Mucosa of gallbladder (tissue), 1 donor: ENCODE data around the gene TRMT5. TPM values are rescaled to one million over a fixed set of nuclear protein-coding genes. Genes with fewer than 3 reads are reported as not detected.

Source experiments
- DNase-seq: peaks from one replicate; pipeline ENCODE4 v3.0.0-alpha.2; 2020; ENCODE audit warnings: low spot score
- total RNA-seq: library from RNA; stranded (reverse); gene quantifications from one replicate; pipeline ENCODE4 v1.2.1, GENCODE V29; 2021
- donor health status: DM: no; HTN: no; CAD: no.

The TRMT5 gene
- total RNA-seq, 1 donor from 2014 or later = 8.9 TPM

- DNase-seq = no peak
These were observed 15.5 kb downstream of the TRMT5 start for GRCh38 chr14:60965402-60965801.

DNA sequence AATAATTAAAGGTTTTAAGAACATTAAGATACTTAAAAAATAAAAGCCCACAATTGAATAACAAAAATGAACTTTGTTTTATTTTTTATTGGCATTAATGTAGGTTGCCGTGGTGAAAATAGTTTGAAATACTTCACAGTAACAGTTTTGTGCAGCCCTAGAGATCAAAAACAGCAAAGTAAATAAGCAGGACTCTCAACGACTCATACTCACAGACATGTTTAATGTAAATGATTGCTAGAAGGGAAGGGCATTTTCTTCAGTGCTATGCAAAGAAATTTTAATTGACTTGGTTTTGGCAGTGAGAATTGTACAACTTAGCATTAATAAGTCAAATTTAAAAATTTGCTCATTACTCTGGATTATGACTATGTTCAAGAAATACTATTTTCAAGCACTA is 16.0 kb downstream of the TRMT5 start:
- no peak for DNase-seq

GRCh38 chr14:60963761-60964160 is 17.1 kb downstream of the TRMT5 start:
- DNase-seq = no peak

GRCh38 chr14:60958146-60958545 is 22.7 kb downstream of the TRMT5 start:
- no peak for DNase-seq

GRCh38 chr14:60956632-60957031 is 24.2 kb downstream of the TRMT5 start:
- no peak for DNase-seq

DNA sequence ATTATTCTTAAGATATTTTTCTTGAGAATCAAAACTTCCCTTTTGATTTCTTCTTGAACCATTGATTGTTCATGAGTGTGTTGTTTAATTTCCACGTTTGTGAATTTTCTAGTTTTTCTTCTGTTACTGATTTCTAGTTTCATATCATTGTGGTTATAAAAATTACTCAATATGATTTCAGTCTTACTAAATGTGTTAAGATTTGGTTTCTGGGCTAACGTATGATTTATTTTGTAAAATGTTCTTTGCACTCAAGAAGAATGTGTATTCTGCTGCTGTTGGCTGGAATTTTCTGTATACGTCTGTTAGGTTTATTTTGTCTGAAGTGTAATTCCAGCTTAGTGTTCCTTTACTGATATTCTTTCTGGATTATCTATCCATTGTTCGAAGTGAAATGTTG is 24.7 kb downstream of the TRMT5 start:
- DNase-seq = no peak

- DNase-seq = no peak
These were observed 29.0 kb downstream of the TRMT5 start for GRCh38 chr14:60951776-60952435.

DNA sequence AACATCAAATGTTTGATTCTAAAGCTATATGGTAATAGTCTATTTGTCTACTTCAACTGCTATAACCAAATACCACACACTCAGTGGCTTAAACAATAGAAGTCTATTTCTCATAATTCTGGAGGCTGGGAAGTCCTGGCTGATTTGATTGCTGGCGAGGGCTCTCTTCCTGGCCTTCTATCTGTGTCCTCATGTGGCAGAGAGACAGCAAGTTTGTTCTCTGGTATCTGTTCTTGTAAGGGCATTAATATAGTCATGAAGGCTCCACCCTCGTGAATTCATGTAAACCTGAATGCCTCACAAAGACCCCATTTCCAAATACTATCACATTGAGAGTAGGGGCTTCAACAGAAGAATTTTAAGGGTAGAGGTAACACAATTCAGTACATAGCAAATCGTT is 34.1 kb downstream of the TRMT5 start:
- no peak for DNase-seq

GRCh38 chr14:60945984-60946383 is 34.9 kb downstream of the TRMT5 start:
- DNase-seq = no peak

- no peak for DNase-seq
These were observed 36.7 kb downstream of the TRMT5 start for GRCh38 chr14:60944204-60944603.

DNA sequence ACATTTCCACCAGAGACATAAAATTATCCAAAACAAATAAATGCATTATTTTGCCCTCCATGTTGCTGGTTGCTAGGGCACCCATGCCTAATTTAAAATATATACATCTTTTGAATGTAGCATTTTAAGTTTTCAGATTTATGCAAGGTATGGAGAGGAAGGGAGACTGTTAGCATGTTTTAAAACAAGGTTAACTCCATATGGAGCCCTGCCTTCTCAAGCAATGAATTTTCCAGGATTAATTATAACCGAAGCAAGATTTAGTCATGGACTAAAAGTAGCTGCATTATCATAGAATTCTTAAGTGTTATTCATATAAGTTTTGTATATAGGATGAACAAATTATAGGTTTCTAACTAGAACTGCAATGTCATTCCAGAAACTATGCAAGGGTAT is 37.2 kb downstream of the TRMT5 start:
- DNase-seq = no peak

DNA sequence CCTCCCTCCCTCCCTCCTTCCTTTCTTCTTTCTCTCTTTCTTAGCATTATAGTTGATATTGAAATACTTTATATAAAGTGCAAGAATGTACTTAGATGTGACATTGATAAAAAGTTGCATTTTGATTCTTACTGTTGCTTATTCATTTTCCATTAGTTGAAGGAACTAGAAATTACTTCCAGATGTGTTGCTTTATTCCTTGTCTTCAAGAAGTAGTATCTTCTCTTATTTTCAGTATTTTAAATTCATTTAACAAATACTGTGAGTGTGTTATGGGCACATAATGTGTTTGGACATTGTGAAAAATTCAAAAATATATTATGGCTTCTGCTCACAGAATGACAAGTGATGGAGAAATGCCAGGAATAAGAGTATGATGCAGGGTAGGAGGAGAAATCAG is 45.6 kb downstream of the TRMT5 start:
- DNase-seq = no peak

DNA sequence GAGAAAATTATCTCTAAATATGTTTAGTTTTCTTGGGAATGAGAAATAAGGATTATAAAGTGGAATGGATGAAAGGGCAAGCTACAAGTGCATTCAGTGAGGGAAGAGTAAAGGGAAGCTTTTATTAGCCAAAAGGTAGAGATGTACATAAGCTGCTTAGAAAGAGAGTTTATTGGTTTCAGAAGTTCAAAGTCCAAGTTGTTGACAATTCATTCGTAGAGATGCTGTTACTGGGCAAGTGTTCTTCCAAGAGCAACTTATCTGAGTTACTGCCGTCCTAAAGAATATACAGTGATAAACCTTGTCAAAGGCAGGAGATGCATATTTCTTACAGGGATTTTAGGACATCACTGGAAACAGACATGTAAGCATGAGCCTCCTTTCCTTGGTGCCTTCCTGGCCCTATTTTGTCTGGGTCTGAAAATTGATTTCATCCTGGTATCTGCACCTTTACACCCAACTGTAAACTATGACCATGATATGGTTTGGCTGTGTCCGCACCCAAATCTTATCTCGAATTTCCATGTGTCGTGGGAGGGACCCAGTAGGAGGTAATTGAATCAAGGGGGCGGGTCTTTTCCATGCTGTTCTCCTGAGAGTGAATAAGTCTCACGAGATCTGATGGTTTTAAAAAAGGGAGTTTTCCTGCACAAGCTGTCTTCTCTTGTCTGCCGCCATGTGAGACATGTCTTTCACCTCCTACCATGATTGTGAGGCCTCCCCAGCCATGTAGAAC is 46.8 kb downstream of the TRMT5 start:
- DNase-seq = no peak

DNA sequence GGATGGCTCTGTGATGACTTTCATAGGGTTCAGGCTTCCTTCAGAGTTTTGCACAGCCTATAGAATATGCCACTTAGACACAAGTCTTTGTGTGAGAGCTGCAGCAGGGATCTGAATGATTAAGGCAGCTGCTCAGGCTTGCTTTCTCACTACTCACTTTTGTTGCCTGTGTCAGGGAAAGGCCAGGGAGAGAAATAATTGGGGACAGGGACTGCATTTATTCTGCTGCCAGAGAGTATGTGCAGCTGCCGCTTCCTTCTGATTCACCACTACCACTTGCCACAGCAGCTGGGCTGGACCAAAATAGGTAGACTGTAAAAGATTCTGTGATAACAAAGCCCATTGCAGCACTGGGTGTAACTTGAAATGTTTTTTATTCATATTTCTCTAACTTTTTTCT is 49.7 kb downstream of the TRMT5 start:
- DNase-seq = no peak

DNA sequence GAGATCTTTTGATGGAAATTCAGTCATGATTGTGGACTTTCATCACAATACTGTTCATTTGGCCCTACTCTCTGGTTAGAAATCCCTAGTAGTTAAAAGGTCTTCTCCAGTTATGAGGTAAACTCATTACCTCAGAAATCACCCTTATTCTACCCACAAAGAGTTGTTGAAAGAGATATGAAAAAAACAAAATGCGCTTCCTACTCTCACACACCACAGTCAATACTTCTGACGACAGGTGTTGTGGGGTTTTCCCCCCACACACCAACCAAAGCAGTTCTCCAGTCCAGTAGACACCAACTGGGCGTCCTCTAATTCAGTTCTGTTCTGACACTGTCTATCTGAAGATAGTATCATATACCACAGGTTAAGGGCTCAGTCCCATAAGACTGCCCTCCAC is 54.9 kb downstream of the TRMT5 start:
- no peak for DNase-seq

DNA sequence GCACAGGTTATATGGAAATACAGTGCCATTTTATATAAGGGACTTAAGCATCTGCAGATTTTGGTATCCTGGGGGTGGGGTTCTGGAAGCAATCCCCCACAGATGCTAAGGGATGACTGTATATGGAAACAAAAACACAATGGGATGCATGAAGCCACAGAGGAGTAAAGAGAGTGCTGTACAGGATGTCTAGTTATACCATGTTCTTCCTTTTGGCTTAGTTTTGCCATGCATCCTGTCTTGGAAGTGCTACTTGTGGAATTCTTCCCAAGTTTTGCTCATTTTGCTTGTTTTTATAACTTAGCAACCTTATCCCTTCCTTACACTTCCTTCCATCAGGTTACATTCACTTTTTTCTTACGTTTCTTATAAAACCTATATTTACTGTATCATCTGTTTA is 55.6 kb downstream of the TRMT5 start:
- no peak for DNase-seq

DNA sequence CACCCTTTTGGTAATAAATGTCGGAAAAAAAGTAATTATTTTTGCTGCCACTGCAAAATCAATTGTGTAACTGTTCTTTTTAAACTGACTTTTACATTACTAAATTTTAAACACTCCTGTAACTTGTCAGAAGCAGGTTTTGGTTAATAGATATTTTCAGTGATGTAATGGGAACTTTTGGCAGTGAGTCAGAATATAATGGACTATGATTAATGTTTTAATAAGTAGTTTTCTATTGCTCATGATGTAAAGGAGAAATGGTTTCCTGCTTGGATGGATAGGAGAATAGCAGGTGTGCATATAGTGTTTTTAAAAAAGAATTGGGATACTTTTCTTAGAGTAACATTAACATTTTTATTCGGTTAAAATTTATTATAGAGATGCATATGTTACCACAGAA is 58.8 kb downstream of the TRMT5 start:
- no peak for DNase-seq

Other genes starting within 250 kb of the TRMT5 start
- gene MNAT1, start 246.3 kb downstream of the TRMT5 start, total RNA-seq = 26.1 TPM
- gene SLC38A6, start 166 bp upstream of the TRMT5 start, total RNA-seq = 13.2 TPM